Embryonic facial prominence (tissue), 1 donor: Measurements from ENCODE around the gene GSTT2.
"Not testable (repeated sequence)": the region's sequence is repeated elsewhere in the genome, so short reads cannot be mapped to it uniquely, and the experiment has no call there.

ENCODE experiments used
- DNase-seq: peaks from one replicate; pipeline ENCODE4 v3.0.0-alpha.2; 2016; ENCODE audit errors: extremely low spot score

Gene GSTT2

DNA sequence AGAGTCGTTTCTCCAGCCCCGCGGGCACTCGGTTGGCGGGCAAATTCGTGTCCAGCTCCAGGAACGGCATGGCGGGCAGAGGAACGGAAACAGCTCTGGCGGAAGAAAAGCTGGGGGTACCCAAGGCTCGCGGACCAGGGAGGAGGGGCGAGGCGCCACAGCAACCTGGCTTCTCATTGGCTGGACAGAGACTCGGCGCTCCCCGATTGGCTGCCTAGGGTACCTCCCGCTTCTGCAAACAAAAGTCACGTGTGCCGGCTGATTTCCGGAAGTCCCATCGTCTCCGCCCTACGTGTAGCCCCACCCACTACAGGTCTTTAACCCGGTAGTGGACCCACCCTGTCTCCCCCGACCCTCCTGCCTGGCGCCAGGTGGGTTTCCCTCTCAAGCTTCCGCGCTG lies 5.6 kb upstream of the GSTT2 start, which contains the start of gene DDT:
Gene DDT, minus strand, starts transcription at position 97 of the 400 bp plus-strand sequence. Its CDS starts 27 bp downstream, at position 70.
- not testable (repeated sequence) for DNase-seq

DNA sequence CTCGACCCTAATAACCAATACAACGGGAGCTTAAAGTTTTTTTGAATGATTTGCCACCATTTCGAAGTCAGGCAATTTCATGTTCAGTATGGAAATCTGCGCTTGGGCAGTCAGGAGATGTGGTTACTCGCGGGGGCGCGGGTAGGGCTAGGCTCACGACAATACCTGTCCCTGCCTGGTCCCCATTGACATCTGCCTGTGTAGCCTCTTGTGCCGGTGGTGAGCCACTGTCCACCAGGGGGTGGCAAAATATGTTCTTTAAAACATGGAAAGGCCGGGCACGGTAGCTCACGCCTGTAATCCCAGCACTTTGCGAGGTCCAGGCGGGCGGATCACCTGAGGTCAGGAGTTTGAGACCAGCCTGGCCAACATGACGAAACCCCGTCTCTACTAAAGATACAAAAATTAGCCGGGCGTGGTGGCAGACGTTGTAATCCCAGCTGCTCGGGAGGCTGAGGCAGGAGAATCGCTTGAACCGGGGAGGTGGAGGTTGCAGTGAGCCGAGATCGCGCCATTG lies 5.0 kb upstream of the GSTT2 start:
- DNase-seq, result not testable (repeated sequence)

DNA sequence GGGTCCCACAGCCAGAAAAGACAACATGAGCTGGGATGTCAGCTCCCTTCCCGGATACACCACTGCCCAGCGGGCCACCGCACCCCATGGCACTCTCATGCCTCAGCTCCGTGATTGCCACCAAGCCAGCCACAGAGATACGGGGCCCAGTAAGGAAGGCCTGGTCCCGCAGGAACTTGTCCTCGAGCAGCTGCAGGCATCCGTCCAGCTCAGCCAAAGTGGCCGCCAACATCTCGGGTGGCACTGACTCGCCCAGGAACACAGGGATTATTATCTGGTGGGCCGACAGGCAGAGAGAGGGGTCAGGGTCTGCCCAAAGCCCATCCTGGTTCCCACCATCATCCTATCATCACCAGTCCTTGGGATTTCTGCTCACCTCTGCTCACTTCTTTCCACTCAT lies 2.6 kb upstream of the GSTT2 start:
- not testable (repeated sequence) for DNase-seq

DNA sequence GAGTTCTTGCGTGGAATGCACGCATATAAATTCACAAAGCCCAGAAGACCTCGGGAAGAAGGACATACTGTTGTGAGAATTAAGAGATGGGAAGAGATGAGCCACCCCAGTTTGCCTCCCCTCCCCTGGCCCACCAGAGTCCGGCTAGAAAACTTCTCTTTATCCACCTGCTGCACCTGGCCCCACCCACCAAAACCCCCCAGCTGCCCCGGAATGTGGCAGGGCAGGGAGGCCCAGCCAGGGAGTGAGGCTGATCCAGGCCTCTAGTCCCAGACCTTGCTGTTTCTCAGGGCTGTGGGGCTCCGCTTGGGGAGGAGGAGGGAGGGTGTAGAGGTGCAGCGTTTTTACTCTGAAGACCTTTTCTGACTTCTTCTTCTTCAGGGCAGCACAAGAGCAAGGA lies 633 bp downstream of the GSTT2 start:
- not testable (repeated sequence) for DNase-seq

DNA sequence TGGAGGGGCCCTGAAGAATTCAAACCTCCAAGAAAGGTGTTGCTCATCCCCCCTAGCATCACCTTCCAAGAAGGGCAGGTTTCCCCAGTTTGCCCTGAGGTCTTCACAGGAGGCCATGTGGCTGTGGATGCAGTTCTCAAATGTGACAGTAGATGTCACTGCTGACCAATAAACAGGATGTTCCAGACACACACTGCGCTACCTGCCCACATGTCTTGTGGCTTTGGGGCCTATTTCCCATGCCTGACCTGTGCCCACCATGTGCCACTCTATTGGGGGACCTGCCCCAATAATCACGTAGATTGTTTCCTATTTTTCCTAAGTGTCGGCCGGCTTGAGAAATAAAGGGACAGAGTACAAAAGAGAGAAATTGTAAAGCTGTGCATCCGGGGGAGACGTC lies 4.5 kb downstream of the GSTT2 start:
- DNase-seq, result no peak

DNA sequence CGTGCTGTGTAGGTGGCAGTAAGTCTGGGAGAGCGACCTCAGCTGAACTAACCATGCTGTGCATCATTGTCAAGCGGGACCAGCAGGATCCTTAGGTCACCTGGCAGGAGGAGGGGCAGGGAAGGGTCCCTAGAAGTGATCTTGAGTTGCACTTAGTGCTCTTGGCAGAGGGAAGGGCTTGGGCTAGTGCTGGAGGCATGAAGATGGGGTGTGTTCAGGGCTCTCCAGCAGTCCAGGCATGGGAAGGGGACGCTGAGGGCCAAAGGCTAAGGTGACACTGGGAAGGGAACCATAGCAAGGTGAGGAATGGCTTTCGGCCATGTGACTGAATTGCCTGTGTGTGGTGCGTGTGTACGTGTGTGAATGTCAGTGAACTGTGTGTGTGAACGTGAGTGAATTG lies 6.2 kb downstream of the GSTT2 start:
- not testable (repeated sequence) for DNase-seq

DNA sequence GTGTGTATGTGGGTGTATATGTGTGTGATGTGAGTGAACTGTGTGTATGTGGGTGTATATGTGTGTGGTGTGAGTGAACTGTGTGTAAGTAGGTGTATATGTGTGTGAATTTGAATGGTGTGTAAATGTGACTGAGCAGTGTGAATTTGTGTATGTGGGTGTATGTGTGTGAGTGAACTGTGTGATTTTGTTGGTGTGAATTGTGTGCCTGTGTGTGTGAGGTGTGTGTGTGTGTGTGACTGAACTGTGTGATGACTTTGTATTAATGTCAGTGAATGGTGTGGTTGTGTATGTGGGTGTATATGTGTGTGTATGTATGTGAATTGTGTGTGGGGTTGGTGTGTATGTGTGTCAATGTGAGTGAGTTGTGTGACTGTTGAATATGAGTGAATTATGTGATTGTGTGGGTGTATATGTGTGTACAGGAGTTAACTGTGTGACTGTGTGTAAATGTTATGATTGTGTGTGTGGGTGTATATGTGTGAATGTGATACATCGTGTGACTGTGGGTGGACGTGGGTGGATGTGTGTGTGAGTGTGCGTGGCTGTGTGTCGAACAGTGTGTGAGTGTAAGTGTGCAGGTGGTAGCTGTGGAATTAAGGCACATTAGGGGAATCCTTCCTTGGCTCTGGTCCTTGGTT lies 6.7 kb downstream of the GSTT2 start:
- DNase-seq, result not testable (repeated sequence)

DNA sequence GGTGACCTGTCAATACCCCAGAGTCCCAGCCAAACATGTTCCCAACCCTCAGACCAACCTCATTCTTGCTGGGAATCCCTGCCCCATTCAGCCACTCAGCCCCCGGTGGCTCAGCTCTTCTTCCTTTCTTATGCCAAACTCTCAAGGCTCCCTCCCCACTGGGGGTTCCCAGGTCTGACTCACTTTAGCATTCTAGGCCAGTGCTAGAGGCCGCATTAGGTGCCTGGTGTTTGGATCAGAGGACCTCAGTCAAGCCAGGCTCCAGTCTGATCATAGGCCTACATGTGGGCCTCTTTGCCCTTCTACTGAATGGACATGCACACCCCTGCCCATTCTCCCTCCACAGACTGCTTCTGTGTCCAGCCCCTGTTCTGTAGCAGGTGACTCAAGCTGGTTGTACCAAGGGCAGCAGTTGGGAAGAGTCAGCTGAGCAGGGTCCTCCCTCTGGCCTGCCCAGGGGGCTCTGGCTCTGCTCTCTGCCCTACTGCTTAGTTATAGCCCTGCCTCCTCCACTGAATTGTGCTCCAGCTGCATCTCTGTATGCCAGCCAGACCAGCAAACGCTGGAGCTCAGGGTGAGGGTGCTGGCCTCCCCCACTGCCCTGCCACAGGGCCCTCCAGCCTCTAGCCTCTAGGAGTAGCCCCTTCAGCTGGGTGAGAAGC lies 9.8 kb downstream of the GSTT2 start:
- not testable (repeated sequence) for DNase-seq

DNA sequence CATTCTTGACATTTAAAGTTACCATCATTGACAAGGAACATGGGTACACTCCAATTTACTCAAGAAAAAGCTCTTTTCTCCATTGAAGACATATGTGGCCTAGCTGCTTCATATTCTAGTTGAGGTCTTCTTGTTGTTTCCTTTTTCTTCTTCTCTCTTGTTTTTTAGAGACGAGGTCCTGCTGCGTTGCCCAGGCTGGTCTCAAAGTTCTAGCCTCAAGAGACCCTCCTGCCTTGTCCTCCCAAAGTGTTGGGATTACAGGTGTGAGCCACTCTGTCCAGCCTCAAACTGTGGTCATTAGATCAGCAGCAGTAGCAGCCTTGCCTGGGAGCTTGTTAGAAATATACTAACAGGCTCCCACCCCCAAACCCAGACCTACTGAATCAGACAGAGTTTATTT lies 13.1 kb downstream of the GSTT2 start:
- DNase-seq, result not testable (repeated sequence)

DNA sequence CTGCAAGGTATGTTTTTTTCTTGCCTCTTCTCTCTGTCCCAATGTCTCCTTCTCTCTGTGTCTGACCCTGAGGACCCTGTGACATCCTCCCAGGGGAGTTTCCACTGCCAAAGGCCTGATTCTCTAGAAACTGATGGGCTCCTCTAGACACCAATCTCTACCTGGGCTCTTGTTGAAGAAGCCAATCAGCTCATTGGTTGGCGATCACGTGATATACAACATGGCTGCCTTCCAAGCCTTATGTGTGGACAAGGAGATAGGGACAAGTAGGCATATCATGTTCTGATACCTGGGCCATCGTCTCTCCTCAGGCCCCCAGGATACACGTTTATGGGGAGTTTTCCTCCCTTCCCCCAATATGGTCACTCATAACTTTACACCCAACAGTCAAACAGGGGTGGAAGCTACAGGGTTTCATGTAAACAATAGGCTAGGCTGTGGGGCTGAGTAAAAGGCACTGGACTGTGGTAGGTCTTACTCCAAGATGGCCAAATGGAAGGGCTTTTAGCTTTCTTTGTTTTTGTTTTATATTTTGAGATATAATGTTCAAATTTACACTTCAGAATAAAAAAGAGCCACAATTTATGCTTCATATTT lies 13.7 kb downstream of the GSTT2 start:
- DNase-seq, result not testable (repeated sequence)

DNA sequence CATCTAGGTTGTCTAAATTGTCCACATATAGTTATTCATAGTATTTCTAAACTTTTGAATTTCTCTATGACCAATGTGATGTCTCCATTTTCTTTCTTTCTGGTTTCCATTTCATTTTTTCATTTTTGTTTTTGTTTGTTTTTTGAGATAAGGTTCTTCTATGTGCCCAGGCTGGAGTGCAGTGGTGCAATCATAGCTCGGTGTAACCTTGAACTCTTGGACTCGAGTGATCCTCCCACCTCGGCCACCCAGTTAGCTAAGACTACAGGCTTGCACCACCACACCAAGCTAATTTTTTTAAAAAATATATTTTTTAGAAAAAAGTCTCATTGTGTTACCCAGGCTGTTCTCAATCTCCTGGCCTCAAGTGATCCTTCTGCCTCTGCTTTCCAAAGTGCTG lies 17.2 kb downstream of the GSTT2 start:
- no peak for DNase-seq

DNA sequence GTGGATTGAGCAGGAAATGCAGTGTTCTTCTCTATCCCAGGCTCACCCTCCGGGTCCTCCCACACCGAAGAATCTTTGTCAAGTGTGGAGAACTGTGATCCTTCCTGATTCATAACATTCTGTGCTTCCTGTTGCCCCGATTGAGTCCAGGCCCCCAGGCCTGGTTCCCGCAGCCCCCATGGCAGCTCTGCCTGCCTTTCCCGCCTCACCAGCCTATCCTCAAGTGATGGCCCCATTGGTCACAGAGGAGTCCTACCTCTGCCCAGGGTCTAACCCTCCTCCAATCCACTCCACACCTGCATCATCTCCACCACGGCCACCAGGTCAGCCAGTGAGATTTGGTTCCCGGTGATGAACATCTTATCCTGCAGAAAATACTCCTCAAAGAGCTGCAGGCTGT lies 19.8 kb downstream of the GSTT2 start:
- not testable (repeated sequence) for DNase-seq

DNA sequence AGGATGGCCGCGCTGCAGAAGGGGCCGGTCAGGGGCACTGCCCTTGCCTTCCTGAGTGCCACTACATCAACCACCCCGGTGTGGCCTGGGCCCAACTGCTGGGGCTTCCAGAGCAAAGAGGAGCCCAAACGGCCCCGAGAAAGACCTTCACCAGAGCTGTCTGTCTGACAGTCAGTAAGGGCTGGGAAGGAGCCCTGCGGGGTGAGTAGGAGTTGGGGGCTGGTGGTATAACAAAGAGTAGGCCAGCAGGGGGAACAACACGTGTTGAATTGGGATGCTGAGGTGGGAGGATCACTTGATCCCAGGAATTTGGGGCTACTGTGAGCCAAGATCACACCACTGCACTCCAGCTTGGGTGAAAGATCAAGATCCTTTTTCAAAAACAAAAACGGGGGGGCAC lies 21.4 kb downstream of the GSTT2 start:
- DNase-seq, result no peak

DNA sequence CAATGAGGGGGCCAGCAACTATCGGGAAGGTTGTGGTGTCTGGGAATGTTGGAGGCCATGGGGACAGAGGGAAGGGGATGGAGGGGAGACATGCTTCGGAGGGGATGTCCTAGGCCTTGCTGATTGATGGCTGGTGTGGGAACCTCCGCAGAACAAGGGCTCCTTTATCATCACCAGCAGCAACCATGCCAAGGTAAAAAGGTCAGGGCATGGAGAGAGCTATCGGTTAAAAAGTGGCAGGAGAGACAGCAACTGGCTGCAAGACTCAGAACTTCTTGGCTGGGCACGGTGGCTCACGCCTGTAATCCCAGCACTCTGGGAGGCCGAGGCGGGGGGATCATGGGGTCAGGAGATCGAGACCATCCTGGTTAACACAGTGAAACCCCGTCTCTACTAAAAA lies 22.3 kb downstream of the GSTT2 start:
- DNase-seq, result no peak

DNA sequence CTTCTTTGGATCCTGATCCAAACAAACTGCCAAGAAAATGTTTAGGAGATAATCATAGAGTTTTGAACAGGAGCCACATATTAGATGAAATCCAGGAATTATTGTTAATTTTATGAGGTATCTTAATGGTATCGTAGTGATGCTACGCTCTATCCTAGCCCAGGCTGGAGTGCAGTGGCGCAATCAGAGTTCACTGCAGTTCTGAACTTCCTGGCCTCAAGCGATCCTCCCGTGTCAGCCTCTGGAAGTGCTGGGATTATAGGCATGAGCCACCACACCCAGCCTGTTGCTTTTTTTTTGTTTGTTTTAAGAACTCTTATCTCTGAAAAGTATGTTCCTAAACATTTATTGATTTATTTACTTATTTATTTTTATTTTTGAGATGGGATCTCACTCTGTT lies 22.9 kb downstream of the GSTT2 start:
- no peak for DNase-seq

DNA sequence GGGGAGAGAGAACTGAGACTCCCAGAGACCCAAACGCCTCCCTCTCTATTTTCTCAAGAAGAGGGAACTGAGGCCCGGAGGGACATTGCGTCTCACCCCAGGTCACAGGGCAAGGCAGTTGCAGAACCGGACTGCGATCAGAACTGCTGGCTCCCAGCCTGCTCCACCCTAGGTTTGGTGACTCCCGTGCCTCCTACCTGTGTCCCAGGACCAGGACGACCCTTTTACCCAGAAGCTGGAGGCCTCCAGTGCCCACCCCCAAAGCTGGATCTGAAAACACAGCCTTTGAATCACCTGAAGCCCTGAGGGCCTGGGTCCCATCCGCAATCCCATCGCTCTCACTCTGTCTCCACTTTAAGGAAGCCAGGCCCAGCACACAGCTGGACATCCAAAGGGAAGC lies 24.0 kb downstream of the GSTT2 start:
- DNase-seq, result no peak

DNA sequence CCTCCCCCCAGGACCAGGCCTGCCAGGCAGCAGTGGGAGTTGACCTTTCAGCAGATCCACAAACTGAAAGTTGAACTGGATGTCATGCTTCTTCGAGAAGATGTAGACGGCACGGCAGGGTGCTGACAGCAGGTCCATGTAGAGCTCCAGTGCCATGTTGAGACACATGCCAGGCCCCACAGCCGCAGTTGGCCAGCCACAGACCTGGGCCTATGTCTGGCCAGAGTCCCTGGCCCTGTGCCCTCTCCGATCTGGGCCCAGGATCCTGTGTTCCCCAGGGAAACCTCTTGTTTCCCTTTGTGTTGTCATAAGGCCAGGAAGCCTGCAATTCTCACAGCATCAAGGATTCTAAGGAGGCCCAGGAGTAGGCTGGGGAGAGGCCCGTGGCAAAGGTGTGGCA lies 25.3 kb downstream of the GSTT2 start, which contains the start of gene GSTT4:
Gene GSTT4, minus strand, starts transcription at position 253 of the 400 bp plus-strand sequence. Its CDS starts 97 bp downstream, at position 156.
- no peak for DNase-seq

DNA sequence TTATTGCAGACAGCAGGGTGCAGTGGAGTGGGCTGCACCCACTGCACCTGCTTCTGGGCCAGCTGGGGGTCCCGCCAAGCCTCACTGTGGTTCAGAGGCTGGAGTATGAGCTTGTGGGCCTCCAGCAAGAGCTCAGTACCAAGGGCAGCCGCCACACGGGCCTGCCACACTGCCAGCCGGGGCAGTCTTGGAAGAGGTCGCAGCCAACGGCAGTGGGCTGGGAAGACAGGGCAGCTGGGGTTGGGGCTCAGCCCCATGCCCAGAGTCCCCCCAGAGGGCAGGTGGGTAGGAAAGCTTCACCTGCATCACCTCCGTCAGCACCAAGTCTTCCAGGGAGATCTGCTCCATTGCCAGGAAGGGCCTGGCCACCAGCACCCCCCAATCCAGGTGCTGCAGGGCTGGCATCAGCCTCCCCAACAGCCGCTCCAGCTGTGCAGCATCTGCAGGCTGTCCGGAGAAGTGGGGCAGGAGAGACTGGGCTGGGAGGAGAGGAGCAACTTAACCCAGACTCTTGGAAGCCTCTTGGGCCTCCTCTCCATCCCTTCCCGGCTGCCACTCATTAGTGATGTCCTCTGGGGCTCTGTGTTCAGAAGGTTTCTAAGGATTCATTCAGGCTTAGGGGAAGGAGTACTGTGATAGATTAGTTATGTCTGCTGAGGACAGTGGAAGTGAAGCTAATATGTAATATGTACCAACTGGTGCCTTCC lies 26.4 kb downstream of the GSTT2 start:
- no peak for DNase-seq

DNA sequence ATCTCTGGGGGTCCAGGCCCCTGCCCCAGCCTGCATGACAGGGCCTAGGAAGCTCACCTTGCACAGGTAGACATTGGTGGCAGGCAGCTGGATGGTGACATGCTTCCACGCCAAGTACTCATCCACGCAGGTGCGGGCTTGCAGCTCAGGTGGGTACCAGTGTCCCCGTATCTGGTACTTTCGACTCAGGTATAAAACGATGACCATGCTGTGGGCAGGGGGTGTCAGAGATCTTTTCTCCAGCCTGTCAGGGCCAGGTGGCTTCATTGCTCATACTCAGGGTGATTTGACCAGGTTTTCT lies 26.9 kb downstream of the GSTT2 start:
- no peak for DNase-seq

DNA sequence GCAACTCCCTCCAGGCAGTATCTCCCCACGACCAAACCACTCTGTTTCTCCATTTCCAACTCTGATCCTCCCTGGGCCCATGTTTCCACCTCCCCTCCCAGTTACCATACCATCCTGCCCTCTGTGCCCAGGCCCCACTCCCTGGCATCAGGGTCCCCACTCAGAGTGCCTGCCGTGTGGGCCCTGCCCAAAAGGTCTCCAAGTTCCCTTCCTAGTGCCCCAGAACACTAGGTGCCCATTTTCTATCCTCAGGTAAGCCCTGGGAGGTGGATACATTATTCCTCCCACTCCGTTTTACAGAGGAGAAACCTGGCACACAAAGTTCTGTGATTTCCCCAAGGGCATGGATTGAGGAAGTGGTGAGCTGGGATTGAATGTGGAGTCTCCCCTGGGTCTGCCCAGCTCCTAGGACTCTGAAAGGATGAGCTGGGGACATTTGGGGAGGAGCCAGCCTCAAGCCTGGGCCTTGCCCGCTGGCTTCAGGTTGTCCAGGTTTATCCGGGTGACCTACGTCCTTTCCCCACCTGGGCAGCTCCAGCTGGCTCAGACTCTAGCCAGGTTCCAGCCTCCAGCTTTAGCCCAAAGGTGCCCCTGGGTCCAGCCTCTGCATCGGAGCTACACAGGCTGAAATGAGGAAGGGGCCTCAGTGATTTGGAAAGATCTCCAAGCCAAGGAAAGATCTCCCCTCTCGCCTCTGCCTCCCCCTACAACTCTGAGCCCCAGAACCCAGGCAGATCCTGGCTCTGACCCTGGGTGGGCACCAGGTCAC lies 27.5 kb downstream of the GSTT2 start:
- no peak for DNase-seq

DNA sequence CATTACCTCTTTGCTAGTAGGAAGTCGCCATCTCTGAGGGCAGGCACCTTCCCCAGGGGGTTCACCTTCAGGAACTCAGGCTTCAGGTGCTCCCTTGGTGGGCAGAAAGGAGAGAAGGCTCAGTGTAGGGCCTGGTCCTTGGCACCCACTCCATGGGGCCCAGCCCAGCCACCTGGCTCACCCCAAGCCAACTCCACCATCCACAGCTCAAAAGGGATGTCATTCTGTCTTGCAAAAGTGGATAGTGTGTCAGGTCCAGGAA lies 28.0 kb downstream of the GSTT2 start:
- DNase-seq, result no peak
